K562 (cell line): ENCODE results near the gene ZNF747. TPM values are rescaled to one million over a fixed set of nuclear protein-coding genes. Genes with fewer than 3 reads are reported as not detected.

ENCODE experiments used
- ELF2 ChIP-seq: fragments of 250-450 bp; sonication (Bioruptor Pico); IDR thresholded peaks from 2 replicates; pipeline ENCODE4 v1.5.0; 2021; ENCODE audit warnings: mild to moderate bottlenecking
- ETV6 ChIP-seq, 3 experiments: fragments of 150-350 bp in 1 of 3; sonication (generic) in 1 of 3; formaldehyde crosslinking in 1 of 3; IDR thresholded peaks; 2 replicates each; pipeline versions ENCODE4 v1.6.1 to v1.8.0; 2014 to 2022; ENCODE audit warnings: borderline replicate concordance in 2 of 3, low read depth in 2 of 3, antibody characterized with exemption in 1 of 3, low read length in 1 of 3, mild to moderate bottlenecking in 1 of 3, missing genetic modification reagents in 1 of 3
- FOSL1 ChIP-seq: fragments of 200-800 bp; sonication (Bioruptor generic); conservative IDR thresholded peaks from 2 replicates; pipeline ENCODE4 v1.6.1; 2016; ENCODE audit warnings: missing genetic modification characterization, missing compliant biosample characterization
- GABPB2 ChIP-seq: fragments of 250-450 bp; sonication (Bioruptor Pico); conservative IDR thresholded peaks from 2 replicates; pipeline ENCODE4 v1.5.1; 2021; ENCODE audit warnings: mild to moderate bottlenecking
- HDAC6 ChIP-seq: IDR thresholded peaks from 2 replicates; pipeline ENCODE4 v1.6.1; 2012; ENCODE audit warnings: low read depth, mild to moderate bottlenecking, control low read depth, inconsistent platforms, low read length, moderate library complexity
- HNRNPL ChIP-seq: fragments of 200-400 bp; formaldehyde crosslinking; IDR thresholded peaks from 2 replicates; pipeline ENCODE4 v1.6.1; 2017; ENCODE audit warnings: low read depth, mild to moderate bottlenecking, low read length
- JUNB ChIP-seq: fragments of 450-650 bp; formaldehyde crosslinking; conservative IDR thresholded peaks from 2 replicates; pipeline ENCODE4 v1.4.0; 2020; ENCODE audit warnings: mild to moderate bottlenecking
- KDM1A ChIP-seq, 2 experiments: fragments of 450-650 bp; IDR thresholded peaks; 2 replicates each; pipeline ENCODE4 v1.6.1; 2016; ENCODE audit warnings: mild to moderate bottlenecking in 2 of 2
- MCM3 ChIP-seq: fragments of 450-650 bp; IDR thresholded peaks from 2 replicates; pipeline ENCODE4 v1.6.1; 2016
- MCM7 ChIP-seq, 2 experiments: fragments of 450-650 bp; IDR thresholded peaks; 2 replicates each; pipeline ENCODE4 v1.6.1; 2016 to 2018
- MTA1 ChIP-seq: fragments of 450-650 bp; IDR thresholded peaks from 2 replicates; pipeline ENCODE4 v1.6.1; 2017; ENCODE audit warnings: borderline replicate concordance
- NELFE ChIP-seq: IDR thresholded peaks from 2 replicates; pipeline ENCODE4 v1.6.1; 2011; ENCODE audit warnings: mild to moderate bottlenecking; ENCODE audit not compliant: insufficient read depth, insufficient read length
- NR3C1 ChIP-seq: sonication (generic); formaldehyde crosslinking; IDR thresholded peaks from 2 replicates; pipeline ENCODE4 v1.8.1; 2022; ENCODE audit warnings: missing genetic modification reagents
- PML ChIP-seq: IDR thresholded peaks from 2 replicates; pipeline ENCODE4 v1.6.1; 2012; ENCODE audit warnings: low read length, inconsistent platforms
- POLR2AphosphoS5 ChIP-seq: IDR thresholded peaks from 2 replicates; pipeline ENCODE4 v1.6.1; 2011; ENCODE audit warnings: mild to moderate bottlenecking, low read depth, low read length, moderate library complexity; ENCODE audit not compliant: control insufficient read depth, insufficient read depth
- SMC3 ChIP-seq: conservative IDR thresholded peaks from 2 replicates; pipeline ENCODE4 v1.6.1; 2011; ENCODE audit warnings: low read depth, low read length, improper control_type of control experiment; ENCODE audit not compliant: insufficient read depth
- TARDBP ChIP-seq: fragments of 450-650 bp; IDR thresholded peaks from 2 replicates; pipeline ENCODE4 v1.6.1; 2016
- ZNF212 ChIP-seq: fragments of 450-650 bp; formaldehyde crosslinking; IDR thresholded peaks from 2 replicates; pipeline ENCODE4 v1.4.0; 2020; ENCODE audit warnings: mild to moderate bottlenecking
- ZNF57 ChIP-seq: fragments of 450-650 bp; formaldehyde crosslinking; IDR thresholded peaks from 2 replicates; pipeline ENCODE4 v1.4.0; 2020; ENCODE audit warnings: mild to moderate bottlenecking, moderate library complexity
- ZZZ3 ChIP-seq: fragments of 450-650 bp; IDR thresholded peaks from 2 replicates; pipeline ENCODE4 v1.6.1; 2016; ENCODE audit warnings: antibody characterized with exemption, mild to moderate bottlenecking, moderate library complexity
- polyA plus RNA-seq, 8 experiments: library from polyadenylated mRNA; depleted of rRNA in 4 of 8; stranded (reverse) in 5 of 8; unstranded in 3 of 8; fragments of >200 nt; fragmentation: Nextera tagmentation in 2 of 8; fragmentation: Illumina TruSeq in 1 of 8; extraction: Ambion mirVana in 2 of 8; extraction: Trizol in 1 of 8; gene quantifications; 2 replicates each; pipeline versions ENCODE4 v1.2.1 to v1.2.3, GENCODE V29; 2011 to 2014; ENCODE audit warnings: inconsistent platforms in 1 of 8, missing spikeins in 1 of 8
- total RNA-seq, 7 experiments: library from RNA; depleted of rRNA in 6 of 7; stranded (reverse); fragments of >200 nt in 6 of 7; fragmentation: Illumina TruSeq in 2 of 7; extraction: Trizol in 2 of 7; gene quantifications; 2 replicates each; pipeline versions ENCODE4 v1.2.1 to v1.2.3, GENCODE V29; 2011 to 2021; ENCODE audit warnings: low replicate concordance in 1 of 7
- TF ChIP-seq, protein P1 (sequence below): fragments of 450-650 bp; IDR thresholded peaks from one replicate; pipeline ENCODE4 v1.6.1; 2018; ENCODE audit warnings: mild to moderate bottlenecking, moderate library complexity; ENCODE audit not compliant: partially characterized antibody
- TF ChIP-seq, protein P2 (sequence below): sonication (generic); formaldehyde crosslinking; IDR thresholded peaks from 2 replicates; pipeline ENCODE4 v1.8.1; 2023; ENCODE audit warnings: mild to moderate bottlenecking, missing genetic modification reagents
- TF ChIP-seq, protein P3 (sequence below), 2 experiments: fragments of 450-650 bp in 1 of 2; sonication (generic) in 1 of 2; formaldehyde crosslinking in 1 of 2; IDR thresholded peaks in 1 of 2; conservative IDR thresholded peaks in 1 of 2; 2 replicates each; pipeline versions ENCODE4 v1.6.1 to v1.8.1; 2016 to 2023; ENCODE audit warnings: mild to moderate bottlenecking in 2 of 2, moderate library complexity in 2 of 2, inconsistent platforms in 1 of 2, missing genetic modification reagents in 1 of 2
- TF ChIP-seq, protein P4 (sequence below): fragments of 450-650 bp; formaldehyde crosslinking; IDR thresholded peaks from 2 replicates; pipeline ENCODE4 v1.4.0; 2022; ENCODE audit warnings: missing genetic modification characterization

ZNF747 gene
- total and polyA plus RNA-seq, 9 of the 15 experiments (the other 6 are each of a cell fraction or from before 2014, with no cell fraction given), result 0.14 to 3.3 (median 1.5) TPM

DNA sequence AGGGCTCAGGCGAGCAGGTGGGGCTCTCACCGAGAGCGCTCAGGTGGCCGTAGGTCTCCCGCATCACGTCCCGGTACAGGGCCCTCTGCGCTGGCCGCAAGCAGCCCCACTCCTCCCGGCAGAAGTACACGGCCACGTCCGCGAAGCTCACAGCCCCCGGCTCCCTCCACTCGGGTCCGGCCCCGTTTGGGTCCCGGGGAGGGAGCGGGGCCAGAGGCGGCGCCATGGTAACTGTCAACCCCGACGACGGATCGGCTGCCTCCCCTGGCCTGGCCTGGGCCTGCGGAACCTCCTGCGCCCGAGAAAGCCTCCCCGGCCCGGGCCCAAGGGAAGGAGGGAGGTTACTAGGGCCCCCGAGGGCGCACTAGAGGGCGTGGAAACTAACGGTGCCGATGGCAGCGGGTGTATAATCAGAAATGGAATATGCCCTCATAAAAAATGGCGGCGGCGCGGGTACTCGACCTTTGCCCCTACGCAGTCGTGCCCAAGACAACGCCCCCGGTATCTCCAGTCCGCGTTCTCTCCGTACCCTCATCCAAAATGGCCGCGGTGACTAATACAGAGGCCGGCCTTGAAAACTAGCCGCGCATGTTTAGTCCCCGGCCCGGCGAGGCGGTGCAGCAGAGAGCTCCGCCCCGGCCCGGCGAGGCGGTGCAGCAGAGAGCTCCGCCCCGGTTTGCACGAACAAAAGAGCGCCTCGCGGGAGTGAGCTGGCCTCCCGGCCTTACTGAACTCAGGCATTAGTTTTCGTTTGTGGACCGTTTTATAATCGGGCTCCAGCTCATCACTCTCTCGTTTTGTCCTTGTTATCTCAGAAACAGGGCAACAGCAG, 23.5 kb upstream of the ZNF747 start, which contains the start of gene ZNF764 (continued):
- TF ChIP-seq, protein P1, sequence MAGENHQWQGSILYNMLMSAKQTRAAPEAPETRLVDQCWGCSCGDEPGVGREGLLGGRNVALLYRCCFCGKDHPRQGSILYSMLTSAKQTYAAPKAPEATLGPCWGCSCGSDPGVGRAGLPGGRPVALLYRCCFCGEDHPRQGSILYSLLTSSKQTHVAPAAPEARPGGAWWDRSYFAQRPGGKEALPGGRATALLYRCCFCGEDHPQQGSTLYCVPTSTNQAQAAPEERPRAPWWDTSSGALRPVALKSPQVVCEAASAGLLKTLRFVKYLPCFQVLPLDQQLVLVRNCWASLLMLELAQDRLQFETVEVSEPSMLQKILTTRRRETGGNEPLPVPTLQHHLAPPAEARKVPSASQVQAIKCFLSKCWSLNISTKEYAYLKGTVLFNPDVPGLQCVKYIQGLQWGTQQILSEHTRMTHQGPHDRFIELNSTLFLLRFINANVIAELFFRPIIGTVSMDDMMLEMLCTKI, result no peak
- no peak for TF ChIP-seq MTA1
- TF ChIP-seq JUNB (CRISPR knock-in tag), result no peak
- TF ChIP-seq ETV6 (IDR thresholded peaks at IDR 0.05; ENCODE audit: borderline replicate concordance in 1 of 2, low read depth in 2 of 2, low read length in 1 of 2), result no peak
- no peak for TF ChIP-seq ETV6 (CRISPR knock-in tag; IDR thresholded peaks at IDR 0.05; ENCODE audit: borderline replicate concordance)
- no peak for TF ChIP-seq HDAC6
- TF ChIP-seq HNRNPL, result peak; percentile 96
- 0 out of 2 replicates have a peak, but pooled peaks have one; percentile 36 for TF ChIP-seq POLR2AphosphoS5
- TF ChIP-seq, protein P2, sequence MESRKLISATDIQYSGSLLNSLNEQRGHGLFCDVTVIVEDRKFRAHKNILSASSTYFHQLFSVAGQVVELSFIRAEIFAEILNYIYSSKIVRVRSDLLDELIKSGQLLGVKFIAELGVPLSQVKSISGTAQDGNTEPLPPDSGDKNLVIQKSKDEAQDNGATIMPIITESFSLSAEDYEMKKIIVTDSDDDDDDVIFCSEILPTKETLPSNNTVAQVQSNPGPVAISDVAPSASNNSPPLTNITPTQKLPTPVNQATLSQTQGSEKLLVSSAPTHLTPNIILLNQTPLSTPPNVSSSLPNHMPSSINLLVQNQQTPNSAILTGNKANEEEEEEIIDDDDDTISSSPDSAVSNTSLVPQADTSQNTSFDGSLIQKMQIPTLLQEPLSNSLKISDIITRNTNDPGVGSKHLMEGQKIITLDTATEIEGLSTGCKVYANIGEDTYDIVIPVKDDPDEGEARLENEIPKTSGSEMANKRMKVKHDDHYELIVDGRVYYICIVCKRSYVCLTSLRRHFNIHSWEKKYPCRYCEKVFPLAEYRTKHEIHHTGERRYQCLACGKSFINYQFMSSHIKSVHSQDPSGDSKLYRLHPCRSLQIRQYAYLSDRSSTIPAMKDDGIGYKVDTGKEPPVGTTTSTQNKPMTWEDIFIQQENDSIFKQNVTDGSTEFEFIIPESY, result no peak; the same call in 1 of the 2 replicates
- no peak for TF ChIP-seq MCM7 (IDR thresholded peaks at IDR 0.05)
- no peak for TF ChIP-seq ZNF57 (CRISPR knock-in tag)
- TF ChIP-seq, protein P3, sequence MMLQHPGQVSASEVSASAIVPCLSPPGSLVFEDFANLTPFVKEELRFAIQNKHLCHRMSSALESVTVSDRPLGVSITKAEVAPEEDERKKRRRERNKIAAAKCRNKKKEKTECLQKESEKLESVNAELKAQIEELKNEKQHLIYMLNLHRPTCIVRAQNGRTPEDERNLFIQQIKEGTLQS (IDR thresholded peaks at IDR 0.05), result peak; percentile 75
- TF ChIP-seq, protein P3 (CRISPR knock-in tag; conservative IDR thresholded peaks at IDR 0.05), result peak; percentile 89
- no peak for TF ChIP-seq GABPB2 (CRISPR knock-in tag)
- TF ChIP-seq NELFE, result no peak
- TF ChIP-seq, protein P4, sequence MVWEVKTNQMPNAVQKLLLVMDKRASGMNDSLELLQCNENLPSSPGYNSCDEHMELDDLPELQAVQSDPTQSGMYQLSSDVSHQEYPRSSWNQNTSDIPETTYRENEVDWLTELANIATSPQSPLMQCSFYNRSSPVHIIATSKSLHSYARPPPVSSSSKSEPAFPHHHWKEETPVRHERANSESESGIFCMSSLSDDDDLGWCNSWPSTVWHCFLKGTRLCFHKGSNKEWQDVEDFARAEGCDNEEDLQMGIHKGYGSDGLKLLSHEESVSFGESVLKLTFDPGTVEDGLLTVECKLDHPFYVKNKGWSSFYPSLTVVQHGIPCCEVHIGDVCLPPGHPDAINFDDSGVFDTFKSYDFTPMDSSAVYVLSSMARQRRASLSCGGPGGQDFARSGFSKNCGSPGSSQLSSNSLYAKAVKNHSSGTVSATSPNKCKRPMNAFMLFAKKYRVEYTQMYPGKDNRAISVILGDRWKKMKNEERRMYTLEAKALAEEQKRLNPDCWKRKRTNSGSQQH, result no peak
- no peak for TF ChIP-seq SMC3
- TF ChIP-seq NR3C1 (CRISPR knock-in tag), result no peak
- TF ChIP-seq MCM3, result no peak
- no peak for TF ChIP-seq PML
- TF ChIP-seq TARDBP, result no peak
- TF ChIP-seq FOSL1, result peak; percentile 94
- peak; percentile 77 for TF ChIP-seq ELF2
- TF ChIP-seq ZNF212 (CRISPR knock-in tag), result no peak
- TF ChIP-seq KDM1A (IDR thresholded peaks at IDR 0.05), result no peak
- no peak for TF ChIP-seq ZZZ3
